SU-DHL-6 (cell line): ENCODE measurements around the gene HOXA3.

ENCODE experiments used
- H2AFZ ChIP-seq: fragments of 200-600 bp; sonication (generic); 2 replicates; pipeline ENCODE4 v1.6.1; 2014; ENCODE audit warnings: low read depth, mild to moderate bottlenecking, moderate library complexity, mixed read lengths, antibody characterized with exemption, low read length; ENCODE audit not compliant: severe bottlenecking
- H3F3A ChIP-seq: fragments of 200-600 bp; shearing (Covaris generic); 2 replicates; pipeline ENCODE4 v1.6.0; 2016; ENCODE audit warnings: antibody characterized with exemption, mild to moderate bottlenecking; ENCODE audit not compliant: insufficient read depth
- H3K27ac ChIP-seq: fragments of 200-600 bp; sonication (generic); 2 replicates; pipeline ENCODE4 v1.5.1; 2016; ENCODE audit warnings: low read depth, mild to moderate bottlenecking, low read length, moderate library complexity, mixed read lengths
- H3K27me3 ChIP-seq: fragments of 200-600 bp; sonication (generic), shearing (Covaris generic); 2 replicates; pipeline ENCODE4 v1.6.0; 2014; ENCODE audit warnings: mild to moderate bottlenecking, low read length
- H3K36me3 ChIP-seq: fragments of 200-600 bp; sonication (generic); 2 replicates; pipeline ENCODE4 v1.6.1; 2014; ENCODE audit warnings: mild to moderate bottlenecking, low read length, mixed read lengths
- H3K4me2 ChIP-seq: fragments of 300-600, 200-600 bp; shearing (Covaris generic), sonication (generic); 2 replicates; pipeline ENCODE4 v1.6.0; 2014; ENCODE audit warnings: low read length, low read depth, mild to moderate bottlenecking; ENCODE audit not compliant: poor library complexity, severe bottlenecking
- H3K4me3 ChIP-seq: fragments of 200-600 bp; sonication (generic); 2 replicates; pipeline ENCODE4 v1.5.1; 2014; ENCODE audit warnings: antibody characterized with exemption, low read length, mild to moderate bottlenecking, mixed read lengths; ENCODE audit not compliant: insufficient read depth, poor library complexity, severe bottlenecking
- H3K79me2 ChIP-seq: fragments of 200-600 bp; sonication (generic); 2 replicates; pipeline ENCODE4 v1.6.1; 2014; ENCODE audit warnings: mild to moderate bottlenecking, low read length, moderate library complexity; ENCODE audit not compliant: insufficient read depth
- H3K9ac ChIP-seq: fragments of 200-600 bp; sonication (generic); 2 replicates; pipeline ENCODE4 v1.7.0; 2014; ENCODE audit warnings: mild to moderate bottlenecking, low read length
- H3K9me2 ChIP-seq: fragments of 200-600 bp; sonication (generic); replicated peaks from 2 replicates; pipeline ENCODE4 v1.6.1; 2014; ENCODE audit warnings: low read length; ENCODE audit not compliant: insufficient read depth
- H3K9me3 ChIP-seq: fragments of 200-600 bp; sonication (generic); 2 replicates; pipeline ENCODE4 v1.6.1; 2014; ENCODE audit warnings: low read length, mixed read lengths; ENCODE audit not compliant: insufficient read depth
- H4K20me1 ChIP-seq: fragments of 200-600 bp; sonication (generic); 2 replicates; pipeline ENCODE4 v1.6.1; 2014; ENCODE audit warnings: low read depth, mild to moderate bottlenecking, antibody characterized with exemption, low read length, moderate library complexity, mixed read lengths
- EZH2phosphoT487 ChIP-seq: fragments of 200-600 bp; sonication (generic), shearing (Covaris generic); conservative IDR thresholded peaks from 2 replicates; pipeline ENCODE4 v1.6.1; 2018; ENCODE audit warnings: mild to moderate bottlenecking, antibody characterized with exemption, low read length, moderate library complexity, mixed read lengths
- TF ChIP-seq, protein P1 (sequence below): fragments of 200-600 bp; sonication (generic); IDR thresholded peaks from one replicate; pipeline ENCODE4 v1.5.1; 2017; ENCODE audit warnings: antibody characterized with exemption, mild to moderate bottlenecking, low read length, moderate library complexity; ENCODE audit not compliant: insufficient read depth, poor library complexity, severe bottlenecking

Gene HOXA3

DNA sequence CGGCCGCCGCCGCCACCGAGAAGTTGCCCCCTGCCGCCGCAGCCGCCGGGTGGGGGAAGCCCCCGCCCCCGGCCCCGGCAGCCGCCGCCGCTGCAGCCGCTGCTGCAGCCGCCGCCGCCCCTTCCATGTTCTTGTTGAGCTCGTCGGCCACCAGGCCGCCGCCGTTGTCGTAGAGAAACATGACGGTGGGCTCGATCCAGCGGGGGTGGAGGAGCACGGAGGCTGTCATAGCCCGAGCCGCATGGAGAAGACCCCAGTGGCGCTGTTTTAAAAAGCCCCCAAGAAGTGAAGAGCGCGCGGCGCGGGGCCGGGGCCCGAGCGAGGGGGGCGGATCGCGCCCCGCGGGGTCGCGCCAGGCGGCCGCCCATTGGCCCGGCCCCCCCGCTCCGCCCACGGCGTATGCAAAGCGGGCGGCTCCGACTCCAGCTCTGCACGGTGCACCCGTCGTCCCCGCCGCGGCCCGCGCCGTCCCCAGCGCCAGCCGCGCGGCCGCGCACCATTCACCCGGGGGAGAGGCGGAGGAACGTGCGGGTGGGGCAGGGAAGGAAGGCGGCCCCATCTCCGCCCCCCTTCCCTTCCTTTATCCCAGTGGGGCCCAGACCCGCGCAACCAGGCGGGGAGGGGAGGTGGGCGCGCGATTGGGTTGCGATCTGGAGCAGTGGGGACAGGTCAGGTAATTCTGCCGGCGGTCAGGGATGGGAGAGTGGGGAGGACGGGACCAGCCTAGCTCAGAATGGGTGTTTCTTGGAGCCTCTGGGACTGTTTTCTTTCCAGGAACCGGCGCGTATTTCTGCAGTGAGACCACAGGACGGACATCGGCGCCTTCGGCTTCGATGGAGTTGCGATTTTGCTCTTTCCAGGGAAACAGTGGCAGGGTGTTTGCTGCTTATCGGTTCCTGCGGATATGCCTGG, 47.7 kb upstream of the HOXA3 start, which contains the start of gene HOXA13:
Gene HOXA13, minus strand, starts transcription at position 243 of the 912 bp plus-strand sequence. Its CDS starts 14 bp downstream, at position 229.
- Histone ChIP-seq H2AFZ (peak within 1 kb of the TSS; percentile 76), H3K27me3 (no peaks in the 10 kb centered on the region), H3K9ac (peak within 1 kb of the TSS; percentile 48), H4K20me1 (no peaks in the 10 kb centered on the region), H3K9me2 (no peaks in the 10 kb centered on the region), H3K4me3 (peak within 1 kb of the TSS; percentile 61), H3K9me3 (no peaks in the 10 kb centered on the region), H3F3A (no peaks in the 10 kb centered on the region), H3K36me3 (no peaks in the 10 kb centered on the region), H3K4me2 (peak within 1 kb of the TSS; percentile 63), H3K27ac (no peak within 1 kb of the TSS), H3K79me2 (no peaks in the 10 kb centered on the region)
- no peak for TF ChIP-seq EZH2phosphoT487
- TF ChIP-seq, protein P1, sequence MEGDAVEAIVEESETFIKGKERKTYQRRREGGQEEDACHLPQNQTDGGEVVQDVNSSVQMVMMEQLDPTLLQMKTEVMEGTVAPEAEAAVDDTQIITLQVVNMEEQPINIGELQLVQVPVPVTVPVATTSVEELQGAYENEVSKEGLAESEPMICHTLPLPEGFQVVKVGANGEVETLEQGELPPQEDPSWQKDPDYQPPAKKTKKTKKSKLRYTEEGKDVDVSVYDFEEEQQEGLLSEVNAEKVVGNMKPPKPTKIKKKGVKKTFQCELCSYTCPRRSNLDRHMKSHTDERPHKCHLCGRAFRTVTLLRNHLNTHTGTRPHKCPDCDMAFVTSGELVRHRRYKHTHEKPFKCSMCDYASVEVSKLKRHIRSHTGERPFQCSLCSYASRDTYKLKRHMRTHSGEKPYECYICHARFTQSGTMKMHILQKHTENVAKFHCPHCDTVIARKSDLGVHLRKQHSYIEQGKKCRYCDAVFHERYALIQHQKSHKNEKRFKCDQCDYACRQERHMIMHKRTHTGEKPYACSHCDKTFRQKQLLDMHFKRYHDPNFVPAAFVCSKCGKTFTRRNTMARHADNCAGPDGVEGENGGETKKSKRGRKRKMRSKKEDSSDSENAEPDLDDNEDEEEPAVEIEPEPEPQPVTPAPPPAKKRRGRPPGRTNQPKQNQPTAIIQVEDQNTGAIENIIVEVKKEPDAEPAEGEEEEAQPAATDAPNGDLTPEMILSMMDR = no peak

DNA sequence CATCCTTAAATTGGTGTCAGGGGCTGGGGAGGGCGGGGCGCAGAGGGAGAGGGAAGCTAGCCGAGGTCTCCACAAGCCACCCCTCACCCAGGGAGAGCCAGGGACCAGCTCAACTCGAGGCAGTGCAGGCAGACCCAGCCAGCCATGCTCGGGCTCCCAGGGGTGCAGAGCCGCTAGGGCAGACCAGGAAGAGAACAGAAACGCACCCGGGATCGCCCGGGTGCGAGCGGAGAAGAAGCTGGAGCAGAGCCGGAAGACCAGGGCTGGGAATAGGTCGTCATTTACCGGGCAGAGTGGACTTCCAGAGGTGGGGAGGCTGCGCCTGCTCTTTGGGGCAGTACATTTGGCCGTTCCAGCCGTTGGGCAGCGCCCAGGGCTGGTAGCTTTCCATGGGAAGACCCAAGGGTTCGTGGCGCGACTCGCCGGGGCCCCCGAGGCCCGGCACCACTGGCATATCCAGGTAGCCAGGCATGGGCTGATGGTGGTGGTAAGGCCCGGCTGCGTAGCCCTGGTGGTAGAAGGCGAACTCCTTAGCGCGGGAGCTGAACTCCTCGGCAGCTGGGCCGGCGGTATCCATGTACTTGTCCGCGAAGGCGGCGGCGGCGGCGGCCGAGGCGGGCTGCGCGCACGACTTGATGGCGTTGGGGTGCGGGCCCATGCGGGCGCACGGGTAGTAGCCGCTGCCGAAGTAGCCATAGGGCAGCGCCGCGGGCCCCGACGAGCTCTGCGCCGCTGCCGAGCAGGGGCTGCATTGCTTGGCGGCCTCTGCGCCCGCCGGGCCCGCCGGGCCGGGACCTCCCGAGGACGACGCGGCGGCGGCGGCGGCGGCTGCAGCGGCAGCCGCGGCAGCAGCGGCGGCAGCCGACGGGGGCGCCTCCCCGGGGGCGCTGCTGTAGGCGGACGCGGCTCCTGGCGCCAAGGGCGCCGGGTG, 46.8 kb upstream of the HOXA3 start:
- TF ChIP-seq, protein P1 = no peak
- TF ChIP-seq EZH2phosphoT487 = no peak
- H3K27ac ChIP-seq = no peak overlapping the region
- no peak overlapping the region for H2AFZ ChIP-seq
- no peaks in the 10 kb centered on the region for H4K20me1 ChIP-seq
- no peaks in the 10 kb centered on the region for H3K79me2 ChIP-seq
- H3K9me3 ChIP-seq = no peaks in the 10 kb centered on the region
- no peaks in the 10 kb centered on the region for H3F3A ChIP-seq
- no peaks in the 10 kb centered on the region for H3K27me3 ChIP-seq
- no peak overlapping the region for H3K4me2 ChIP-seq
- H3K36me3 ChIP-seq = no peaks in the 10 kb centered on the region
- peak overlapping the region; percentile 61 for H3K4me3 ChIP-seq
- H3K9ac ChIP-seq = no peak overlapping the region
- H3K9me2 ChIP-seq = no peaks in the 10 kb centered on the region

DNA sequence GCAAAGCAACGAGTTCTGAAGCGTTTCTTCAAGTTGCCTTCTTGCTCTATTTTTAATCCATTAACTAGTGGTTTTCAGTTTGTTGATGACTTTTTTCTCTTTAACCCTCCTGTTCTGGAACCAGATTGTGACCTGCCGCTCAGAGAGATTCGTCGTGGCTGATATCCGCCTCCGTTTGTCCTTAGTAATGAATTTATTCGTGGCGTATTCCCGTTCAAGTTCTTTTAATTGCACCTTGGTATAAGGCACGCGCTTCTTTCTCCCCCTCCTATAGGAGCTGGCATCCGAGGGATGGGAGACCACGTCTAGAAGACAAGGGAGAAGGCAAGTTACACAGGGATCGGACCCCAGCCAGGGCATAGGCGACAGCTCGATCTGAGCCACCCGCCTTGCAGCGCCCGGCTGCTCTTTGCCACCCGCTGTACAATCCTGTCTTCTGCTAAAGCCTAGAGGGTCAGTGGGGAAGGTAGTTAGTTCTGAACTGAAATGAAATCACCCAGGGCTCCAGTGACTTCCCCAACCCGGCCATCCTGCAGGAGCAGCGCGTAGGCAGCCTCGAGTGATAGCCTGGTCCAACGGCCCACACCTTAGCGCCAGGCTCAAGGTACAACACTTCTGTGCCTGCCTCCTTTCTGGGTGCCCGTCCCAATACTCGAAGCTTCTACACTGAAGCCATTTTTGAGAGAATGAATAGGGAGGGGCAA, 45.9 kb upstream of the HOXA3 start:
- Histone ChIP-seq H3K27me3 (no peaks in the 10 kb centered on the region), H3K9me2 (no peaks in the 10 kb centered on the region), H4K20me1 (no peaks in the 10 kb centered on the region), H3K4me2 (no peak overlapping the region), H3K4me3 (no peak overlapping the region), H3K9me3 (no peaks in the 10 kb centered on the region), H3K36me3 (no peaks in the 10 kb centered on the region), H3F3A (no peaks in the 10 kb centered on the region), H3K27ac (no peak overlapping the region), H2AFZ (no peak overlapping the region), H3K9ac (no peak overlapping the region), H3K79me2 (no peaks in the 10 kb centered on the region)
- TF ChIP-seq, protein P1 = no peak
- TF ChIP-seq EZH2phosphoT487 = no peak
